WERI-Rb-1 (cell line): ENCODE data around the gene LAPTM5.

ENCODE experiments used
- DNase-seq: peaks from one replicate; pipeline ENCODE4 v3.0.0-alpha.2; 2020
- H3K27ac ChIP-seq: fragments of 250-450 bp; sonication (Bioruptor Pico); 2 replicates; pipeline ENCODE4 v1.5.1; 2020; ENCODE audit warnings: mild to moderate bottlenecking, moderate library complexity
- H3K27me3 ChIP-seq: fragments of 250-450 bp; sonication (Bioruptor Pico); 2 replicates; pipeline ENCODE4 v1.5.1; 2021; ENCODE audit warnings: mild to moderate bottlenecking, low read depth, moderate library complexity; ENCODE audit not compliant: insufficient read depth, severe bottlenecking
- H3K36me3 ChIP-seq: fragments of 250-450 bp; sonication (Bioruptor Pico); 2 replicates; pipeline ENCODE4 v1.5.1; 2020; ENCODE audit warnings: mild to moderate bottlenecking, moderate library complexity
- H3K4me3 ChIP-seq: 2 replicates; pipeline ENCODE4 v1.5.1; 2011; ENCODE audit warnings: low read depth, mild to moderate bottlenecking, control low read depth, low read length
- H3K9me3 ChIP-seq: fragments of 250-450 bp; sonication (Bioruptor Pico); 2 replicates; pipeline ENCODE4 v1.5.1; 2021; ENCODE audit warnings: mild to moderate bottlenecking, moderate library complexity; ENCODE audit not compliant: severe bottlenecking
- CTCF ChIP-seq: IDR thresholded peaks from 2 replicates; pipeline ENCODE4 v1.5.1; 2011; ENCODE audit warnings: low read depth, mild to moderate bottlenecking, control low read depth, inconsistent platforms, low read length

LAPTM5 gene

GRCh38 chr1:30756545-30757351, 826 bp downstream of the LAPTM5 start:
- no peaks in the 10 kb centered on the region for H3K27me3 ChIP-seq
- DNase-seq, result no peak
- H3K9me3 ChIP-seq, result no peaks in the 10 kb centered on the region
- no peak for TF ChIP-seq CTCF
- no peak overlapping the region for H3K4me3 ChIP-seq
- H3K36me3 ChIP-seq, result no peaks in the 10 kb centered on the region
- no peak overlapping the region for H3K27ac ChIP-seq

GRCh38 chr1:30756206-30756544, 1.4 kb downstream of the LAPTM5 start:
- Histone ChIP-seq H3K36me3 (no peaks in the 10 kb centered on the region), H3K9me3 (no peaks in the 10 kb centered on the region), H3K27ac (no peak overlapping the region), H3K27me3 (no peaks in the 10 kb centered on the region), H3K4me3 (no peak overlapping the region)
- DNase-seq, result no peak
- no peak for TF ChIP-seq CTCF

- no peak for TF ChIP-seq CTCF
- Histone ChIP-seq H3K27me3 (no peaks in the 10 kb centered on the region), H3K9me3 (no peaks in the 10 kb centered on the region), H3K36me3 (no peaks in the 10 kb centered on the region), H3K4me3 (no peak overlapping the region), H3K27ac (no peak overlapping the region)
- DNase-seq, result no peak
Observed at GRCh38 chr1:30755746-30756145, 1.8 kb downstream of the LAPTM5 start.

DNA sequence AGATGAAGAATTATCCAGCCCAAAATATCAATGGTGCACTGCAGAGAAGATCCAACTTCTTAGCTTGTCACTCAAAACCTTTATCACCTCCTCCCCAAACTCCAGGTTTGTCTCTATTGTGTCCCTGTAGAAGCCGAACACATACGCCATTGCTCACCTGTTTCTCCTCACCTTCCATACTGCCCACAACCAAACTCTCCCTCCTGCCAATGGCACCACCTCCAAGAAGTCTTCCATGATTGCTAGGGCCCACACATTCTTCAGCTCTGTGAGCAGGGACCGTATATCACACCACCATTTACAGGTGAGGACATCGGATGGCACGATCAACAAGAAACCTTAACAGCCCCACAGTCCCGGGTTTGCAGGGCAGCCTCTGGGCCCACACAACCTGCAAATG, 2.2 kb downstream of the LAPTM5 start:
- no peaks in the 10 kb centered on the region for H3K9me3 ChIP-seq
- H3K36me3 ChIP-seq, result no peaks in the 10 kb centered on the region
- no peaks in the 10 kb centered on the region for H3K27me3 ChIP-seq
- H3K4me3 ChIP-seq, result no peak overlapping the region
- H3K27ac ChIP-seq, result no peak overlapping the region
- no peak for DNase-seq
- TF ChIP-seq CTCF, result no peak

GRCh38 chr1:30754684-30755171, 2.8 kb downstream of the LAPTM5 start:
- H3K4me3 ChIP-seq, result no peak overlapping the region
- no peaks in the 10 kb centered on the region for H3K9me3 ChIP-seq
- no peak for TF ChIP-seq CTCF
- H3K27ac ChIP-seq, result no peak overlapping the region
- no peaks in the 10 kb centered on the region for H3K27me3 ChIP-seq
- no peaks in the 10 kb centered on the region for H3K36me3 ChIP-seq
- DNase-seq, result no peak

GRCh38 chr1:30753660-30754123, 3.9 kb downstream of the LAPTM5 start:
- no peak for DNase-seq
- Histone ChIP-seq H3K4me3 (no peak overlapping the region), H3K27me3 (no peaks in the 10 kb centered on the region), H3K36me3 (no peaks in the 10 kb centered on the region), H3K27ac (no peak overlapping the region), H3K9me3 (no peaks in the 10 kb centered on the region)
- TF ChIP-seq CTCF, result no peak
